Jurkat, Clone E6-1 (cell line): Measurements from ENCODE around the gene CDS1.

Source experiments
- DNase-seq: peaks from one replicate; pipeline ENCODE4 v3.0.0-alpha.2; 2011; ENCODE audit warnings: low read depth, low spot score
- H3K4me3 ChIP-seq: 2 replicates; pipeline ENCODE4 v1.5.1; 2011; ENCODE audit warnings: mild to moderate bottlenecking, low read length, control low read depth, moderate library complexity

The CDS1 gene

DNA sequence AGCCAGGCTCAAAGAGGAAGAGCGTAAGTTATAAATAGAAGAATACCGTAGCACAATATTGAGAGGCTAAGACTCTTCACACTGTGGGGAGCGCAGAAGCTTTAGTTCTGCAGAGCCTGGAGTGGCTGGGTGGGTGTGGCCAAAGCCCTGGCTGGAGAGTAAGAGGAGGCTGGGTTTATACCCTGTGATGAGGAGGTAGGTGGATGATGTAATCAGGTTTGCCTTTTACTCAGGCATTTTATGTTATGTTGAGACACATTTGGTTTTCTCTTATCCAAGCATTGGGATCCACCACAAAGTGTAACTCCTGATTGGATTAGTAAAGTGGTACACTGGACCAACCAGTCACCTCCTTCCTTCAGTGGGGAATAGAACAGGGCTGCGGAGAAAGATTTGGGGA is 13.9 kb downstream of the CDS1 start:
- no peak overlapping the region for H3K4me3 ChIP-seq
- no peak for DNase-seq

DNA sequence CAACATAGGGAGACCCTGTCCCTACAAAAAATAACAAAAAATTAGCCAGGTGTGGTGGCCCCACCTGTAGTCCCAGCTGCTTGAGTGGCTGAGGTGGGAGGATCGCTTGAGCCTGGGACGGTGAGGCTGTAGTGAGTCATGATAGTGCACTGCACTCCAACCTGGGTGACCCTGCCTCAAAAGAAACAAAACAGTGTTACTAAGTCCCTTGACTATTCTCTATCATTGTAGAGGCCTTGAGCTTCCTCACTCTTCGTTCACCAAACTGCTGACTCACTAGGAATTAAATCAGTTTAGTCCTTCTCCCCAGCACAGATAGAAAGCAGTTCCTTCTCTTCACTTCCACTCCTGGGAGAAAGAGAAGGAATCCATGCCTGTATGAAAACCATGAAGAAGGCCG is 14.5 kb downstream of the CDS1 start:
- no peak overlapping the region for H3K4me3 ChIP-seq
- no peak for DNase-seq

DNA sequence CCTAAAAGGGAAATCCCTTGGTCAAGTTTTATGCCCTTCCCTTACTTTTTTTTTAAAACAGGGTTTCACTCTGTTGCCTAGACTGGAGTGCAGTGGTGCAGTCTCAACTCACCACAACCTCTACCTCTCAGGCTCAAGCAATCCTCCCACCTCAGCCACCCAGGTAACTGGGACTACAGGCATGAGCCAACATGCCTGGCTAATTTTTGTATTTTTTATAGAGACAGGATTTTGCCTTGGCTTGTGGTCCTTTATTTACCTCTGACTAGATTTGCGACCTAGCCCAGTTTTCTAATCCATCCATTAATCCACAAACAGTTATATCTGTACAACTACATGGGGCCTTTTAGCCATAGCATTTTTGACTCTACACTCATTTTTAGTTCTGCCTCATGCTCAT is 23.7 kb downstream of the CDS1 start:
- H3K4me3 ChIP-seq: no peak overlapping the region
- no peak for DNase-seq

DNA sequence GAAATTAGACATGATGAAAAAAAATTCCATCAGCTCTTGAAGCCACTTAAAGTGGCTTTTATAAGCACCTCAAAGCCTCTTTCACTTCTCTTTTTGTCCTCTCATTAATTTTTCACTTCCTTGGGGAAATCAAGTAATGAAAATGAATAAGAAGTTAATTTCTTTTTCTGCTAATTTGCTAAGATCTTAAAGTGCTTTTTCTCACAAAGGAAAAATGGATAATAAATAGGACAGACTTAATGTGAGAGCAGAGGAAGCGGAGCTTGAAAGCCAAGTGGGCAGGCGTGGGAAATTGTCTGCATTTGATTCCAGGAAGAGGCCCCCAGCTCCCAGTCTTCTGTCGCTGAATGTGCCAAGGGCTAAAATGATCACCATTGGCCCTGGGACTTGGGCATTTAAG is 28.6 kb downstream of the CDS1 start:
- no peak overlapping the region for H3K4me3 ChIP-seq
- DNase-seq: no peak

DNA sequence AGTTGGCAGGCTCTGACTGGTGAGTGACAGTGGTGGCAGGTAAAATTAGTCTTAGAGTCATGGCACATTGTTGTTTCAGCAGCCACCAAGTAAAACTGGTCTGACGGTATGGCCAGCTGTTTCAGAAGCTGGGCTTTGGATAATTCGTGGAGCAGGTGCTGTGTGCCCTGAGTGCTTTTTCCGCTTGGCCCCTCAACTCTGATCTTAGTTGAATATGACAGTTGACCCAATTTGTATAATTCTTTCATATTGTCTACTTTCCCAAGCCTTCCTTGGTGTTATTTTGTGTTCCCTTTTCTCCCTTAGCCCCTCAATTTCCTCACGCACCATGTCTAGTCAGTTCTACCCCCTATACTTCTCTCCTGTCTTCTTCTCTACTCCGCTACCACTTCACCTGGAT is 32.0 kb downstream of the CDS1 start:
- DNase-seq: no peak
- no peak overlapping the region for H3K4me3 ChIP-seq

DNA sequence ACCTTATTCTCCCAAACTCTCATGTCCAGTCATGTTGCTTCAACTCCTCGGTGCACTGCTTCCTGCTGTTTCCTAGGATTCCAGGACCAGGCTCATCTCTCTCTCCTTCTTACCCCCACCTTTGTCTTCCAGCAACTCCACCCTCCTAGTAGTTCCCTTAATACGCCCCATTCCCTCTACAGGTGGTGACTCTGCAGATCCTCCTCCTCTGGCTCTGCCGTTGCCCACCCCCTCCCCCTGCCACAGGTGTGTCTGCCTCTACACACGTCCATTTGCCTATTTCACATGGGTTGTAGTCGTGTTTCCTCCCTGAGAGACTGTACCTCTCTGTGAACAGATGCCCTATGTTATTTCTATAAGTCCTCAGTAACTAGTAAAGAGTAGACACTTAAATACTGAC is 32.4 kb downstream of the CDS1 start:
- DNase-seq: no peak
- no peak overlapping the region for H3K4me3 ChIP-seq

DNA sequence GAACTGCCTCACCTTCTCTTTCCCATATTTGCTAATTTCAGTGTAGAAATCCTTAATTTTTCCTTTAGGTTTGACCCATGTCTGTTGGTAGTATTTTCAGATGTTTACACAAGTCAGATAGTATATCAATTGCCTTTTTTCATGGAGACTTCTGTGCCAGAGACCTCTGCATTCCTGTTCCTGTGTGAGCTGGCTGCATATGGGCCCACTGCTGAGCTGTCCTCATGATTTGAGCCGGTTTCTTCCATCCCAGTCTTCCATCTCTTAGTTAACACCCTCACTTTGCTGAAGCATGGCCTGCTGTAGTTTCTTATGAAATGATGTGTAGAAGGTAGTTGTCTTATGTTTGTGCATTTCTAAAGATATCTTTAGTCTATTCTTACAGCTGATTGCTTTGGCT is 40.0 kb downstream of the CDS1 start:
- no peak overlapping the region for H3K4me3 ChIP-seq
- DNase-seq: no peak

DNA sequence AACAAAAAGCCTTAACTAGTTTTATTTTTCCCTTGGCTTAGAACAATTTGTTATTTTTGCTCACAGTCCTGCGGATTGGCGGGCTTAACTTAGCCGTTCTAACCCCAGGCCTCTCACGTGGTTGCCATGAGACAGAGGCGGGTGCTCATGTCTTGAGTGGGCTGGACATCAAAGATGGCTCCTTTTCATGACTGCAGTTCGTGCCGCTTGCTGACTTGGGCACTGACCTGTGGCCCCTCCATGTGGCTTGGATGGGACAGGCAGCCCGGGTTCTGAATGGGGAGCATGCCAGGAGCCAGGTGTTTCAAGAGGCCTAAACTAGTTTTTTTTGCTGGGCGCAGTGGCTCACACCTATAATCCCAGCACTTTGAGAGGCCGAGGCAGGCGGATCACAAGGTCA is 40.7 kb downstream of the CDS1 start:
- DNase-seq: no peak
- H3K4me3 ChIP-seq: no peak overlapping the region

DNA sequence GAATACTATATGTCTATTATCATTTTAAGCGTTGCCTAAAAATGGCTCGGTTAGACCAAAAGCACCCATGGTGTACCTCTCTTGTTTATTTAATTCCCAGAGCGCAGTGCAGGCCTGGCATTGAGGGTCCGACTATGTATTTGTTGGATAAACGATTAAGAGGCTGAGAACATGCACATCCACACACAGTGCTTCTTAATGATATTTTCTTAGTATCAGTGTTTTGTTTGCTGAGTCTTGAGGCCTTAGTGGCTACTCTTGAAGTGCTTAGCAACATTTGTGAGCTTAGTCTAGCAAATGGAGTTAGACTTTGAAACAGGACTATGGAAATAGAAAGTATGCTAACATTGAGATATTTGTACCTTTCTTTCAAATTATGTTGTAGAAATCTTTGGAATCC is 43.7 kb downstream of the CDS1 start:
- DNase-seq: no peak
- no peak overlapping the region for H3K4me3 ChIP-seq

DNA sequence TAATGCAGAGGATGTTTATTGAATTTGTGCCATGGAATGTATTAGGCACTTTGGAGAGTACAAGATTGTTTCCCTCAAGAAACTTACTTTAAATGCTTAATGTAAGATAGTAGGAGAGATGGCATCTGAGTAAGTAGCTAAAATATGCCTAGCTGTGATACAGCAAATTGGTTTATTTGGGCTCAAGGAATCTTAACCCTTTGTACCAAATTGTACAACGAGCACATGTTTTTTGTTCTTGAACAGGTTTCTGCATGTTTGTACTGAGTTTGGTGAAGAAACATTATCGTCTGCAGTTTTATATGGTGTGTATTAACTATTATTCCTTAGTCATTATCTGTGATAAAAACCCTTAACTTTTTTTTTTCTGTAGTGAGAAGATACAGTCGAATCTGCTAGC is 48.6 kb downstream of the CDS1 start:
- DNase-seq: no peak
- H3K4me3 ChIP-seq: no peak overlapping the region

DNA sequence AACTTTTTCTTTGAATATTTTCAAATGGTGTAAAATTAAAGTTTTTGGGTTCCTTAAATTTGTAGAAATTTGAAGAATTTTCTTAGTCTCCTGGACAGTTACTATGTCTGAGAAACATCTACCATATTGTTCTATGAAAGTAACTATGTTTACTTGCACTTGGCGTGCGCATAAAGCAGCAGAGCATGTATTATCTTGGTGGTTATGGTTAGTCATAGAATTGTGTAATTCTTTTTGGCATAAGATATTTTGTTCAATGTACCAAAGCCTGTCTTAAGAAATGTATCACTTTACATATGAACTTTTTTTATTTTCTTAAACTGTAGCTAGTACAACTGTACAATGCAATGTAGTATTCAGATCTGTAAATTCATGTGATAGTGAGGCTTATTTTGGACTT is 49.2 kb downstream of the CDS1 start:
- H3K4me3 ChIP-seq: no peak overlapping the region
- DNase-seq: no peak

DNA sequence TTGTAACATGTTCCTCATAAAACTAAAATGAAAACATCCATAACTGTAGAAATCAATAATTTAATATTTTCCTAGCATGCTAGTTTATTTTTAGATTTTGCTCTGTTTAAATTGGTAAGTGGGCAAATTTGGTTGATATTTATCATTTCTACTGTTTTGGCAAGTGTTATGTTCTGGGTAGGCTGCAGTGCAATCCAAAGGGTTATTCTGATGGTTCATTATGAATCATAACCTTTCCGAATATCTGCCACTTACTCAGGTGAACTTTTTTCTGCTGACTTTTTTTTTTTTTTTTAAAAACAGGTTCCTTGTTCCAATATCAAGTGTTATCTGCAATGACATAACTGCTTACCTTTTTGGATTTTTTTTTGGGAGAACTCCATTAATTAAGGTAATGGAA is 52.0 kb downstream of the CDS1 start:
- no peak overlapping the region for H3K4me3 ChIP-seq
- no peak for DNase-seq

DNA sequence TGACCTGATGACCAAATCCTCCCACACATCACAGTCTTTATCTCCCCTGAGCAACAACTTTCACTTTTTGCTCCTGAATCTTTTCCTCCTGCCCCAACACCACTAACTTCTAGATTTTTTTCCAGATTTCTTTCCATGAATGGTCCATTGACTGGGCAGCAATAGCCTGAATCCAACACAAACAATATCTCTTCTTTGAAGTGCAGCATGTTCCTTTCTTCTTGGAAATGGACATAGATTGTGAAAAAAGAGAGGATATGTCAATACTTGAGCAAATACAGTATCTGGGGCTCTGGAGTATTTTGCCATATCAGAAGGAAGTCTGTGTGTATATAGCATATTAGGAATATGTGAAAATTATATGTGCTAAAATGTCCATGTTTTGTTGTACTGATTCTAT is 55.2 kb downstream of the CDS1 start:
- DNase-seq: no peak
- no peak overlapping the region for H3K4me3 ChIP-seq

DNA sequence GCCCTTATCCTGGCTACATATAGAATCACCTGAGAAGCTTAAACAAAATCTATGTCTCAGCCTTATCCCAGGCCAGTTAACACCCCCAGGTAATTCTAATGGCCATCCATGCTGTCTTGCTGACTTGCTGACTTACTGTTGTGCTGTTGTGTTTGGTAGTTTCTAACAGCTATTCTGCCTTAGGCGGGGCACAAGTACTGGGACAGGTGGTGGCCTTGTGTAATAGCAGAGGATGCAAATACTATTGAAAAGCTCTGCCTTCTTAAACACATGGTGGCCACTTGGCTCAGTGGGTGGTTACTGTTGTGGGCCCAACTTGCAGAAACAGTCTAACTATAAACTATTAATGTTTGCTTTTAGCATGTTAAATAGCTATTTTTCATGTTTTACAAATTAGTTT is 56.2 kb downstream of the CDS1 start:
- DNase-seq: no peak
- no peak overlapping the region for H3K4me3 ChIP-seq

DNA sequence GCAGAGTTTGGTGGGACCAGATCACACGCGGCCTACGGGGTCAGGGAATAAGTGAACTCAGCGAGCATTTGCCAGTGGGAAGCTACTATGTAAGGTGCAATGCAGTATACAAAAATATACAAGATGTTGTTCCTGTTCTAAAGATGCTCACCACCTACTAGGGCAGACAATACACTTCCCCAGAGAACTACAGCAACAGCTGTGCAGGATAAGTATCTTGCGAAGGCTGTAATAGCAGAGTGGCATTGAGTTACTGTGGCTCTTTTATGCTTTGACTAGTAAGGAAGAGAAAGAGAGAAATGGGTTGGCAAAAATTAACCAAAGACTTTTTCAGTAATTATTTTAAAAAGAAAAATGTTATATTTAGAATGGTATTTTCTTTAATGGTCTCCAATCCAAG is 61.2 kb downstream of the CDS1 start:
- H3K4me3 ChIP-seq: no peak overlapping the region
- DNase-seq: no peak

DNA sequence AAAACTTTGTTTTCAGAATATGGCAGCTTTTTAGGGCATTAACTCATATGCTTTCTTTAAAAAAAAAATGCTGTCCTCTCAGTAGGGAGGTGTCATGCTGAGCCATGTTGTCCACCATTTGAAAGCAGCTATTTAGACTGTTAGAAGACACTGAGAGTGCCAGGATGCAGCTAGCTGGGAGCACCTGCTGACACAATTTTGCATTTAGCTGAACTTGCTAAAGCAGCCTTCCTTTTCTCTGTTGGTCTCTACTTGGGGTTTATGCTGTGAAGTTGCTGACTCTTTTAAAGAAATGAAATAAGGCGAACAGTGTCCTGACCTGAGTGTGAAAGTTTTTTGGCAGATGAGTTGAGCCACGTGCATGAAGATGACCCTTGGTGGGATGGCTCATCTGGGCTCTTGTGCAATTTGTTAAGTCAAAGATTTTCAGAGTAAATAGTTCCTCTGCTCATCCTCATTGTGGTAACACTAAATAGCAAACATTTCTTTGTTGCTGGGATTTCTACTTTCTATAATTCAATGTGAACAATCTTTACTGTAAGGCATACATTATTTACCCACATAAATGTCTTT is 64.5 kb downstream of the CDS1 start:
- DNase-seq: no peak
- H3K4me3 ChIP-seq: no peak overlapping the region

DNA sequence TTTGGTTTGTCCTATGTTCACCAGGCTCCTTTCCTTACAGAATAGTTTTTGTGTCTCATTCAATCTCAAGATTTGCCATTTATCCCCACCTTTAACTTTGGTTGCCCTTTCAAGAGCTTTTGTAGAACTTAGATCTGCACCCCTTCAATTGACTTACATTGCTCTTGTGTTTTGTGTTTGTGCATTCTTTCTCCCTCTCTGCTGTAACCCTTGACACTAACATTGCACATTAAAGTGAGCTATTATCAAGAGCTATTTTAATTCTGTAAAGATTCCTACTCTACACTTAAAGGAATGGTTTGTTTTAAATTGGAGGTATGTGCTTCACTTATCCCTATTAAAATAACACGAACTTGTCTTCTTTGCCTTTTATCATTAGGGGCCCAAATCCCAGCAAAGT is 65.3 kb downstream of the CDS1 start:
- no peak overlapping the region for H3K4me3 ChIP-seq
- DNase-seq: no peak

DNA sequence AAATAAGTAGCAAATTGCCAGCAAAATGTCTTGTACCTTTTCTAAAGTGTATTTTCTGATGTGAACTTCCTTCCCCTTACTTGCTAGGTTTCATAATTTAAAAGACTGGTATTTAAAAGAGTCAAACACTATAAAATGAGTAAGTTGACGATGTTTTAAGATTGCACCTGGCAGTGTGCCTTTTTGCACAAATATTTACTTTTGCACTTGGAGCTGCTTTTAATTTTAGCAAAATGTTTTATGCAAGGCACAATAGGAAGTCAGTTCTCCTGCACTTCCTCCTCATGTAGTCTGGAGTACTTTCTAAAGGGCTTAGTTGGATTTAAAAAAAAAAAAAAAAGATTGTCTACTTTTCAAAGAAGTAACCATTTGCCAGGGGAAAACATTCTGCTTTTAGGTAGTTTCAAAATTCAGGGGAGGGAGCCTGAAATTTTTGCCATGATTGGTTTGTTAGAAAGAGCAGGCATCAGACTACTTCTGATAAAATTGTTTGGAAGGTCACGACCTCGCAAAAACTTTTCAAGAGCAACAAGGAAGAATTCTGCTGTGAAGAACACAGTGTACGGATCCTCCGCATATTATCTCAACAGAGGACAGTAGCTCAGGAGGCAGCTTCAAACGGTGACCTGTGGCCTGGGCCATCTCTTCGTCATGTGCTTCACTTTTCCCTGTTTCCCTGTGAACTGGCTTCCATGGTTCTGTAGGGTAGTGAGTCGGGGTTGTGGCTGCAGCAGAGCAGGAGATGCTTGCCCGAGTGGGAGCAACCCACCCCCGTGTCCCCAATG is 66.1 kb downstream of the CDS1 start:
- no peak for DNase-seq
- H3K4me3 ChIP-seq: no peak overlapping the region

DNA sequence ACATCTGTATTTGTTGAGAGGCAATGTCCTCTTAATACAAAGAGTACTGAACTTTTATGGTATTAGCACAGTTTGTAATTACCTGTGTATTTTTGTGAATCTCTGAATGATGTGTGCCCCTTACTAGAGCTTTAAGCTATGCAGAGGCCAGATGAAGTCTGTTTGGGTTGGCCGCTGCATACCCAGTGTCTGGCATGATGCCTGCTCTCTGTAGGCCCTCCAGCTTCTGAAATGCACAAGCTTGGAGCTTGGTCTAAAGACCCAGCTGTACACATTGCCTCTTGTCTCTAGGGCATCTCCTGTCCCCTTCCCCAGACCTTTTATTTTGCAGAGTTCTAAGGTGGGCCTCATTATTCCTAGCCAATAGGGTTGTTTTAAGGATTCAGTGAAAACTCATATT is 68.6 kb downstream of the CDS1 start:
- no peak for DNase-seq
- H3K4me3 ChIP-seq: no peak overlapping the region

DNA sequence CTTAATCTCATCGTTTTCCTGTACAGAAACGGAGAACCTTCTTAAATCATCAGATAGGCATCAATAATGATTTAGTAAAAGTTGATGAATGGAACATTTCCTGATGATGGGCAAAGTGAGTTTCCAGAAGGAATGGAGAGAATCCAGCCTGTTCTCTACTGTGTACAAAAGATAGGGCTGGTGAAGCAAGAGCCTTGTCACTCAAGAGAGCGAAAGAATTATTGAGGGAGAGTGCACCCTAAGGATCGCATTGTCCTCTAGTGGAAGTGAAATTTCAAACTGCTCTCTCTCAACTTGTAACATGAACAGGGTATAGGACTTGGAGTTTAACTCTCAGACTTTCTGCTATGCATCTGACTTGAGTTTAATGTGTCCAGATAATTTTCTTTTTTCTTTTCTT is 69.6 kb downstream of the CDS1 start:
- no peak overlapping the region for H3K4me3 ChIP-seq
- DNase-seq: no peak

DNA sequence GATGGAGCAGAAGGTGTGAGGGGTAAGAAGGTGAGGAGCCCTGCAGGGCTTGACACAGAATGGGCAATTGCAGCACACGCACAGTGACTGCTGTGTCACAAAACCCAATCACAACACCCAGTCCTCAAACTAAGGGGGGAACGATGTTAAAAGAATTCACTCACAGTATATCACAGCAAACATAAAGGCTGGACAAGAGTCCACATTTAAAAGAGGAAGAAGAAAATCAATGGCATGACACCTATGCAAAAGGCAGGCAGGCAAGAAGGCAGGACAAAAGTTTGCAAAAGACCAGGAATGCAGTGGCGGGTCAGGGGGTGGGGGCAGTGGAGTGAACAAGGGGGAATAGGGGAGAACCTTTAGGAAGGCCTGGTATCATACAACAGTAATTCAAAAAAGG is 77.7 kb downstream of the CDS1 start:
- DNase-seq: no peak
- no peak overlapping the region for H3K4me3 ChIP-seq
